GM12875 (cell line): Measurements from ENCODE around the gene STK32C.

ENCODE experiments used
- H3K4me3 ChIP-seq: one replicate; pipeline ENCODE4 v1.5.1; 2011; ENCODE audit warnings: low read depth, low read length, control low read depth
- CTCF ChIP-seq: IDR thresholded peaks from 2 replicates; pipeline ENCODE4 v1.5.1; 2011; ENCODE audit warnings: low read depth, mild to moderate bottlenecking, control low read depth, inconsistent platforms, low read length, moderate library complexity, borderline replicate concordance; ENCODE audit not compliant: insufficient read depth

Gene STK32C

GRCh38 chr10:132293813-132294520 is 13.8 kb downstream of the STK32C start:
- TF ChIP-seq CTCF = no peak
- H3K4me3 ChIP-seq = no peak overlapping the region

GRCh38 chr10:132293201-132293812 is 14.4 kb downstream of the STK32C start:
- no peak for TF ChIP-seq CTCF
- no peak overlapping the region for H3K4me3 ChIP-seq

GRCh38 chr10:132292287-132293200 is 15.2 kb downstream of the STK32C start:
- TF ChIP-seq CTCF = no peak
- H3K4me3 ChIP-seq = no peak overlapping the region

DNA sequence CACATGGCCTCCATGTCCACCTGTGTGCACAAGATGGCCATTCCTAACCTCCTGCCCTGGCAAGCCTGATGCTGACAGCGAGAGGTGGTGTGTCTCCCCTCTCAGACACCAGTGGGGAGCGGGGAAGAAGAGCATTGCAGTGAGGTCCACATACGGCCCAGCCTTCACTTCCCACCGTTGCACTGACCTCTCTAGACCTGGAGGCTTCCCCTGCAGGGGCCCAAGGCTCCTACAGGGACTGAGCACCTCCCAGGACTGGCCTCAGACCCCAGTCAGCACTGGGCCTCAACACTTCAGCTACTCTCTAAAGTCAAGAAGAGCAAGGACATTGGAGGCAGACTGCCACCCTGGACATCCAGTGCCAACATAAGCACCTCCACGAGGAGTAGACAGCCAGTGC is 15.9 kb downstream of the STK32C start:
- H3K4me3 ChIP-seq = no peak overlapping the region
- no peak for TF ChIP-seq CTCF

- TF ChIP-seq CTCF = no peak
- no peak overlapping the region for H3K4me3 ChIP-seq
Measured at GRCh38 chr10:132290631-132291030, 17.1 kb downstream of the STK32C start.

DNA sequence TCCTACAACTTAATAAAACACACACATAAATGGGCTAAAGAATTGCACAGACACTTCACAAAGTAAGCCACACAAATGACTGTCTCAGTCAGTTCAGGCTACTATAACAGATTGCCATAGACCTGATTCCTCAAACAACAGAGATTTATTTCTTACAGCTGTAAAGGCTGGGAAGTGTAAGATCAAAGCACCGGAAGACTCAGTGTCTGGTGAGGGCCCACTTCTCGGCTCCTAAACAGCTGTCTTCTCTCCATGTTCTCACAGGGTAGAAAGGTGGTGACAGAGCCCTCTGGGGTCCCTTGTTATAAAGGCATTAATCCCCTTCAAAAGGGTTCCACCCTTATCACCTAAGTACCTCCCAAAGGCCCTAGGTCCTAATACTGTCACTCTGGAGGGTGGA is 18.3 kb downstream of the STK32C start:
- TF ChIP-seq CTCF = no peak
- no peak overlapping the region for H3K4me3 ChIP-seq
